ENCODE data around the gene SDE2. TPM values are rescaled to one million over a fixed set of nuclear protein-coding genes. Genes with fewer than 3 reads are reported as not detected.

The SDE2 gene
- total RNA-seq, 4 donors from 2014 or later: 26.2 to 32.7 (median 30.9) TPM

DNA sequence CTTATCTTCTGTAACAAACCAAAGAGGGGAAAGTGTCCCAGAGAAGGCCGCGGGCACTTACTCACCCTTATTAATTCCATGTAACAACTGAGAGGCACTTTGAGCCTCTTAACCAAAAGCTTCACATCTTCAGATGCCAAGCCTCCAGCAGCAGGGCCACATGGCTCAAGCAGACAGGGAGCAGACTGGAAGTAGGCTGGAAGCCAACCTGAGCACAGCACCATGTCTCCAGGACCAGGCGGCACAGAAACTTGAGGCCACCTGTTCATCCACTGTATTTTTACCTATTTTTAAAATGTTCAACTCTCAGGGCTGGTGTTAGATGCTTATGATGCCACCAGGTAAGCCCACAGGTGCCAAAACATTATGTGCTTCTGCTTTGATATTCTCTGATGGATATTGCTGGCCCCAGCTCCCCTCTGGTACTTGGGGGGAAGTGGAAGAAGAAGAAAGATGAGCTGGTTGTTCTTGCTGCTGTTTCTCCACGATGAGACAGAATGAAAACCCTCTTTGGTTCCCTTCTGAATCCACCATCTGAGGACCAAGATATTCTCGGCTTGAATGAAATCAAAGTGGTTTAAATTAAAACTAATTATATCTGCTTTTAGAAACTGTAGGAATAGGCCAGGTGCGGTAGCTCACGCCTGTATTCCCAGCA, 30.6 kb upstream of the SDE2 start:
- H3K4me3 ChIP-seq (ENCODE audit: low read depth, poor library complexity, severe bottlenecking): no peak overlapping the region
- intact Hi-C loops (cut with DNase I; ENCODE audit: low total_unique reads): no loop called here
- no peak for DNase-seq (ENCODE audit: low spot score in 2 of 2)
- TF ChIP-seq POLR2A (IDR thresholded peaks at IDR 0.05) (no peak), CTCF (IDR thresholded peaks at IDR 0.05) (no peak)
- 89 to 90% methylated on average over 7 of the region's 7 CpGs for WGBS, 2 donors

- TF ChIP-seq CTCF (IDR thresholded peaks at IDR 0.05): no peak
- no peak for TF ChIP-seq POLR2A (IDR thresholded peaks at IDR 0.05)
- intact Hi-C loops (cut with DNase I; ENCODE audit: low total_unique reads): no loop called here
- WGBS, 2 donors: 77 to 86% methylated on average over 7 of the region's 7 CpGs
- no peak overlapping the region for H3K4me3 ChIP-seq (ENCODE audit: low read depth, poor library complexity, severe bottlenecking)
- no peak for DNase-seq (ENCODE audit: low spot score in 2 of 2)
Measured at GRCh38 chr1:226029093-226029496, 30.0 kb upstream of the SDE2 start.

- DNase-seq (ENCODE audit: low spot score in 2 of 2): no peak
- intact Hi-C loops (cut with DNase I; ENCODE audit: low total_unique reads): no loop called here
- 67 to 70% methylated on average over 5 of the region's 5 CpGs for WGBS, 2 donors
- TF ChIP-seq CTCF (IDR thresholded peaks at IDR 0.05) (no peak), POLR2A (IDR thresholded peaks at IDR 0.05) (no peak)
- H3K4me3 ChIP-seq (ENCODE audit: low read depth, poor library complexity, severe bottlenecking): no peak overlapping the region
Measured at GRCh38 chr1:226027538-226028217, 28.5 kb upstream of the SDE2 start.

DNA sequence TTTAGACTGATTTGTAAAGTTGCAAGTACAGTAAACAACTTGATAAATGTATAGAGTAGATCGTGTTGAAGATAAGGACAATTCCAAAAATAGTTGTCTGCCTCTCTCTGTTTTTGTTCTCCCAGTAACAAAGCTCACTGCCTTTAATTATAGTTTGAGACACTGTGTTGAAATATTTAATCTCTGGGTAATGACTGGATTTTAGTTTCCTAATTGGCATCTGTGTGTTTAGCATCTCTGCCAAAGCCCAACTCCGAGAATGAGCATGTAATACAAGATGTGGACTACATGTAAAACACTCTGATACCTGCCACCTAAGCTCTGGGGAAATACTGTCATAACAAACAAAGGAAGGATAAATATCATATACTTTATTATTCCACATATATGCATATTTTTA, 27.7 kb upstream of the SDE2 start:
- H3K4me3 ChIP-seq (ENCODE audit: low read depth, poor library complexity, severe bottlenecking): no peak overlapping the region
- WGBS, 2 donors: 14 to 27% methylated on average over 2 of the region's 2 CpGs
- intact Hi-C loops (cut with DNase I; ENCODE audit: low total_unique reads): no loop called here
- no peak for DNase-seq (ENCODE audit: low spot score in 2 of 2)
- TF ChIP-seq POLR2A (IDR thresholded peaks at IDR 0.05) (no peak), CTCF (IDR thresholded peaks at IDR 0.05) (no peak)

GRCh38 chr1:226023735-226024134, 24.6 kb upstream of the SDE2 start:
- H3K4me3 ChIP-seq (ENCODE audit: low read depth, poor library complexity, severe bottlenecking): no peak overlapping the region
- intact Hi-C loops (cut with DNase I; ENCODE audit: low total_unique reads): no loop called here
- no peak for DNase-seq (ENCODE audit: low spot score in 2 of 2)
- WGBS, 2 donors: 79 to 84% methylated on average over 5 of the region's 5 CpGs
- TF ChIP-seq CTCF (IDR thresholded peaks at IDR 0.05) (no peak), POLR2A (IDR thresholded peaks at IDR 0.05) (no peak)
